ENCODE data around the gene DPP9.

The DPP9 gene

DNA sequence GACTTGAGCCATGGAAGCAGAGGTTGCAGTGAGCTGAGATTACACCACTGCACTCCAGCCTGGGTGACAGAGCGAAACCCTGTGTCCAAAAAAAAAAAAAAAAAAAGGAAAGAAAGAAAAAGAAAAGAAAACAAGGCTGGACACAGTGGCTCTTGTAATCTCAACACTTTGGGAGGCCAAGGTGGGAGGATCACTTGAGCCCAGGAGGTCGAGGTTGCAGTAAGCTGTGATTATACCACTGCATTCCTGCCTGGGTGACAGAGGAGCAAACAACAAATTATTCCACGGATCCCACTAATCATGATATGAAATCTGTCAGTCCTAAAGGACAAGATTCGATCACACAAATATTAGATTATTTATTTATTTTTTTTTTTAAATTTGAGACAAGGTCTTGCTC lies 50.4 kb downstream of the DPP9 start:
- no peak for DNase-seq (ENCODE audit: low read depth, low spot score)
- H3K27me3 ChIP-seq (ENCODE audit: control insufficient read depth, insufficient read depth, low read length): no peaks in the 10 kb centered on the region
- no peak overlapping the region for H3K27ac ChIP-seq (ENCODE audit: low read length)
- WGBS (ENCODE audit: insufficient coverage, insufficient read length): no CpG with 5 or more reads among the region's 4 CpGs
- peaks cover 3% of the 10 kb centered on the region; the same call in 1 of the 2 replicates for H3K36me3 ChIP-seq (ENCODE audit: control insufficient read depth, insufficient read depth, low read length)
- H3K4me1 ChIP-seq (ENCODE audit: control insufficient read depth, insufficient read depth, low read length): peaks cover 2% of the 10 kb centered on the region; the same call in 1 of the 2 replicates
- H3K4me3 ChIP-seq (ENCODE audit: low read length): no peak overlapping the region
- no peaks in the 10 kb centered on the region for H3K9me3 ChIP-seq (ENCODE audit: control insufficient read depth, insufficient read depth, low read length)

DNA sequence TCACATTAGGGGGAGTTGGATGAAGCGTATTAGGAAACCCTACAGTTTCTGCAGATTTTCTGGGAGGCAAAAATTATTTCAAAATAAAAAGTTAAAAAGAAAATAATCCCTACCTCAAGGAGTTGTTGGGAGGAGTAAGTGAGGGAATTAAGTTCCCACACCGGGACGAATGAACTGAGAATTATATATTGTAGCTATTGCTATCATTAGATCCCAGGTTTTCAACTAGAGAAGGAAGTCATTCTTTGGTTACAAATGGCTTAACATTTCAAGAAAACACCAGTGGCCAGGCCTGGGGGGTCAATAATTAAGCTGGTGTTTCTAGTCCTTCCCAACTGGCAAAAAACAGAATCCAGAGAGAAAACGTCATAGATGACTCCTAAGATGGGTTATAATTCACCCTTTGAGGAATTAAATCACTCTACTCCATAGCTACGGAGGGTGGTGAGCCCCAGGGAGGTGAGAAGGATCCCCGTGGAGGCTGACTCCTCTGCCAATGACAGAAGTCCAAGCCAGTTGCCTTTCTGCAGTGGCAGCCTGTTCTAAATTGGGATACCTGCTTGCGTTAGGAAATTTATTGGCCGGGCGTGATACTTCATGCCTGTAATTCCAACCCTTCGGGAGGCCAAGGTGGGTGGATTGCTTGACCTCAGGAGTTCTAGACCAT lies 52.3 kb downstream of the DPP9 start:
- no CpG with 5 or more reads among the region's 10 CpGs for WGBS (ENCODE audit: insufficient coverage, insufficient read length)
- no peak overlapping the region for H3K27ac ChIP-seq (ENCODE audit: low read length)

GRCh38 chr19:4669723-4670480 lies 53.7 kb downstream of the DPP9 start, which contains the start of gene MYDGF:
MYDGF (minus strand) TSS chr19:4670342; CDS start chr19:4670334, 8 bp downstream.
- no CpG with 5 or more reads among the region's 75 CpGs for WGBS (ENCODE audit: insufficient coverage, insufficient read length)
- H3K4me1 ChIP-seq (ENCODE audit: control insufficient read depth, insufficient read depth, low read length): no peaks in the 10 kb centered on the region
- no peaks in the 10 kb centered on the region for H3K9me3 ChIP-seq (ENCODE audit: control insufficient read depth, insufficient read depth, low read length)
- no peak within 1 kb of the TSS for H3K27ac ChIP-seq (ENCODE audit: low read length)
- no peaks in the 10 kb centered on the region for H3K36me3 ChIP-seq (ENCODE audit: control insufficient read depth, insufficient read depth, low read length)
- H3K27me3 ChIP-seq (ENCODE audit: control insufficient read depth, insufficient read depth, low read length): no peaks in the 10 kb centered on the region
- peak within 1 kb of the TSS; percentile 94 for H3K4me3 ChIP-seq (ENCODE audit: low read length)
- peak; percentile 61 for DNase-seq (ENCODE audit: low read depth, low spot score)

More for the DNA sequence above, 52.3 kb downstream of the DPP9 start:
- H3K36me3 ChIP-seq (ENCODE audit: control insufficient read depth, insufficient read depth, low read length): peaks cover 3% of the 10 kb centered on the region; the same call in 1 of the 2 replicates
- no peak for DNase-seq (ENCODE audit: low read depth, low spot score)
- H3K27me3 ChIP-seq (ENCODE audit: control insufficient read depth, insufficient read depth, low read length): no peaks in the 10 kb centered on the region
- no peaks in the 10 kb centered on the region for H3K9me3 ChIP-seq (ENCODE audit: control insufficient read depth, insufficient read depth, low read length)
- H3K4me3 ChIP-seq (ENCODE audit: low read length): no peak overlapping the region
- H3K4me1 ChIP-seq (ENCODE audit: control insufficient read depth, insufficient read depth, low read length): no peaks in the 10 kb centered on the region

GRCh38 chr19:4664642-4665041 lies 59.0 kb downstream of the DPP9 start:
- peaks cover 3% of the 10 kb centered on the region for H3K36me3 ChIP-seq (ENCODE audit: control insufficient read depth, insufficient read depth, low read length)
- WGBS (ENCODE audit: insufficient coverage, insufficient read length): no CpG with 5 or more reads among the region's 12 CpGs
- no peaks in the 10 kb centered on the region for H3K4me1 ChIP-seq (ENCODE audit: control insufficient read depth, insufficient read depth, low read length)
- no peaks in the 10 kb centered on the region for H3K27me3 ChIP-seq (ENCODE audit: control insufficient read depth, insufficient read depth, low read length)
- H3K27ac ChIP-seq (ENCODE audit: low read length): no peak overlapping the region
- no peak overlapping the region for H3K4me3 ChIP-seq (ENCODE audit: low read length)
- no peaks in the 10 kb centered on the region for H3K9me3 ChIP-seq (ENCODE audit: control insufficient read depth, insufficient read depth, low read length)
- DNase-seq (ENCODE audit: low read depth, low spot score): no peak

- Histone ChIP-seq H3K36me3 (ENCODE audit: control insufficient read depth, insufficient read depth, low read length) (peaks cover 11% of the 10 kb centered on the region), H3K4me3 (ENCODE audit: low read length) (no peak overlapping the region), H3K9me3 (ENCODE audit: control insufficient read depth, insufficient read depth, low read length) (no peaks in the 10 kb centered on the region), H3K4me1 (ENCODE audit: control insufficient read depth, insufficient read depth, low read length) (no peaks in the 10 kb centered on the region), H3K27me3 (ENCODE audit: control insufficient read depth, insufficient read depth, low read length) (no peaks in the 10 kb centered on the region), H3K27ac (ENCODE audit: low read length) (no peak overlapping the region)
- DNase-seq (ENCODE audit: low read depth, low spot score): no peak
- 100% methylated on average over 1 of the region's 6 CpGs for WGBS (ENCODE audit: insufficient coverage, insufficient read length)
Observed at GRCh38 chr19:4662812-4663211, 60.8 kb downstream of the DPP9 start.

- WGBS (ENCODE audit: insufficient coverage, insufficient read length): no CpG with 5 or more reads among the region's 20 CpGs
- H3K4me3 ChIP-seq (ENCODE audit: low read length): no peak overlapping the region
- no peak for DNase-seq (ENCODE audit: low read depth, low spot score)
- H3K9me3 ChIP-seq (ENCODE audit: control insufficient read depth, insufficient read depth, low read length): no peaks in the 10 kb centered on the region
- H3K36me3 ChIP-seq (ENCODE audit: control insufficient read depth, insufficient read depth, low read length): peaks cover 11% of the 10 kb centered on the region
- no peak overlapping the region for H3K27ac ChIP-seq (ENCODE audit: low read length)
- no peaks in the 10 kb centered on the region for H3K27me3 ChIP-seq (ENCODE audit: control insufficient read depth, insufficient read depth, low read length)
- H3K4me1 ChIP-seq (ENCODE audit: control insufficient read depth, insufficient read depth, low read length): no peaks in the 10 kb centered on the region
Observed at GRCh38 chr19:4662020-4662695, 61.5 kb downstream of the DPP9 start.

- Histone ChIP-seq H3K9me3 (ENCODE audit: control insufficient read depth, insufficient read depth, low read length) (no peaks in the 10 kb centered on the region), H3K36me3 (ENCODE audit: control insufficient read depth, insufficient read depth, low read length) (peaks cover 13% of the 10 kb centered on the region)
- WGBS (ENCODE audit: insufficient coverage, insufficient read length): no CpG with 5 or more reads among the region's 4 CpGs
Observed at GRCh38 chr19:4660993-4661392, 62.6 kb downstream of the DPP9 start.

GRCh38 chr19:4660181-4660791 lies 63.4 kb downstream of the DPP9 start:
- Histone ChIP-seq H3K27me3 (ENCODE audit: control insufficient read depth, insufficient read depth, low read length) (no peaks in the 10 kb centered on the region), H3K27ac (ENCODE audit: low read length) (no peak overlapping the region), H3K4me1 (ENCODE audit: control insufficient read depth, insufficient read depth, low read length) (no peaks in the 10 kb centered on the region), H3K4me3 (ENCODE audit: low read length) (no peak overlapping the region), H3K36me3 (ENCODE audit: control insufficient read depth, insufficient read depth, low read length) (peaks cover 14% of the 10 kb centered on the region), H3K9me3 (ENCODE audit: control insufficient read depth, insufficient read depth, low read length) (no peaks in the 10 kb centered on the region)
- WGBS (ENCODE audit: insufficient coverage, insufficient read length): no CpG with 5 or more reads among the region's 15 CpGs
- DNase-seq (ENCODE audit: low read depth, low spot score): no peak

More at GRCh38 chr19:4660993-4661392, 62.6 kb downstream of the DPP9 start:
- no peaks in the 10 kb centered on the region for H3K4me1 ChIP-seq (ENCODE audit: control insufficient read depth, insufficient read depth, low read length)
- H3K4me3 ChIP-seq (ENCODE audit: low read length): no peak overlapping the region
- no peaks in the 10 kb centered on the region for H3K27me3 ChIP-seq (ENCODE audit: control insufficient read depth, insufficient read depth, low read length)
- no peak overlapping the region for H3K27ac ChIP-seq (ENCODE audit: low read length)
- no peak for DNase-seq (ENCODE audit: low read depth, low spot score)

DNA sequence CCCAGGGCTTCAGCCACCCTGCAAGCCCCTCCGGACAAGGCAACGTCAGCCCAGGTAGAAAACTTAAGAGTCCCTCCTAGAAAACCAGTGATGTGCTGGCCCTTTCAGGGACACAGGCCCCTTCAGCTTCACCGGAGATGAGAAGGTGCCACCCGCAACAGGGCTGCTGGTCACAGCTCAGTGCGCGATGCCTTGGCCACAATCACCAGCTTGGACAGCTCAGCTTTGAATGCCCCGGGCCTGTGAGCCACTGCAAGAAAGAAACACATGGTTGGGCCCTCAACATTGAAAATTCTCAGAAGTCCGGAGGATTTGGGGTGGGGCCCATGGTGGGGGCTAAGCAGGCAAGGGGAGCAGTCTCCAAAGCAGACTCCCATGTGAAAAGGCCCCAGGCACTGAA lies 65.8 kb downstream of the DPP9 start:
- DNase-seq (ENCODE audit: low read depth, low spot score): no peak
- Histone ChIP-seq H3K9me3 (ENCODE audit: control insufficient read depth, insufficient read depth, low read length) (no peaks in the 10 kb centered on the region), H3K36me3 (ENCODE audit: control insufficient read depth, insufficient read depth, low read length) (peaks cover 14% of the 10 kb centered on the region), H3K27ac (ENCODE audit: low read length) (no peak overlapping the region), H3K4me3 (ENCODE audit: low read length) (no peak overlapping the region), H3K4me1 (ENCODE audit: control insufficient read depth, insufficient read depth, low read length) (no peaks in the 10 kb centered on the region), H3K27me3 (ENCODE audit: control insufficient read depth, insufficient read depth, low read length) (no peaks in the 10 kb centered on the region)
- WGBS (ENCODE audit: insufficient coverage, insufficient read length): no CpG with 5 or more reads among the region's 8 CpGs

DNA sequence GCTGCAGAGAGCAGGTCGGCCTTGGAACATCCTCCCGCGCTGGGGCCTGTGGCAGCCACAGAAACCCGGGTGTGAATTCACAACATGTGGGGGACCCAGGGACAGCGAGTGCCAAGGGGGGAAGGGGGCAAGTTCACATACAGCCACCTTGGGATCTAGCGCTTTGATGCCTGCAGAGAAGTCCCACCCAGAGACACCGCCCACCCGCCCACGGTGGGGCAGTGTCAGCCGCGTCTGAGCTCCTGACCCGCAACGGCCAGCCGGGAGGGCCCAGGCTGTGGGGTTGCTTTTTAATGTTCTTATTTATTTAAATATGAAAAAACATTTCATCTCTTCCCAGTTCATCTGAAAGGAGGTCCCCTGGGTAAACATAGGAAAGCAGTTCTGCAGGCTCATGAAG lies 66.4 kb downstream of the DPP9 start:
- H3K27me3 ChIP-seq (ENCODE audit: control insufficient read depth, insufficient read depth, low read length): no peaks in the 10 kb centered on the region
- no peak overlapping the region for H3K4me3 ChIP-seq (ENCODE audit: low read length)
- H3K9me3 ChIP-seq (ENCODE audit: control insufficient read depth, insufficient read depth, low read length): no peaks in the 10 kb centered on the region
- H3K27ac ChIP-seq (ENCODE audit: low read length): no peak overlapping the region
- H3K4me1 ChIP-seq (ENCODE audit: control insufficient read depth, insufficient read depth, low read length): no peaks in the 10 kb centered on the region
- WGBS (ENCODE audit: insufficient coverage, insufficient read length): no CpG with 5 or more reads among the region's 14 CpGs
- no peak for DNase-seq (ENCODE audit: low read depth, low spot score)
- peaks cover 14% of the 10 kb centered on the region for H3K36me3 ChIP-seq (ENCODE audit: control insufficient read depth, insufficient read depth, low read length)

Measured in iPS DF 6.9 (cell line).